Measurements from ENCODE around the gene ETV4. TPM values are rescaled to one million over a fixed set of nuclear protein-coding genes. Genes with fewer than 3 reads are reported as not detected.
A peak's percentile ranks its signal among the peaks of the same experiment; 100 is the strongest.

ETV4 gene
- total RNA-seq, 1 experiment from 2014 or later = 75.9 TPM

- no peak for DNase-seq (ENCODE audit: low read depth)
Measured at GRCh38 chr17:43573579-43574321, 27.6 kb upstream of the ETV4 start.

- DNase-seq (ENCODE audit: low read depth) = no peak
Measured at GRCh38 chr17:43572368-43572980, 26.3 kb upstream of the ETV4 start.

- DNase-seq (ENCODE audit: low read depth) = peak; percentile 95
Measured at GRCh38 chr17:43570518-43570928, 24.4 kb upstream of the ETV4 start.

- DNase-seq (ENCODE audit: low read depth) = no peak
Measured at GRCh38 chr17:43568506-43569082, 22.5 kb upstream of the ETV4 start.

- DNase-seq (ENCODE audit: low read depth) = no peak
Measured at GRCh38 chr17:43563600-43564594, 17.8 kb upstream of the ETV4 start.

GRCh38 chr17:43562679-43563599 lies 16.8 kb upstream of the ETV4 start:
- no peak for DNase-seq (ENCODE audit: low read depth)

- no peak for DNase-seq (ENCODE audit: low read depth)
Measured at GRCh38 chr17:43560461-43561427, 14.6 kb upstream of the ETV4 start.

- no peak for DNase-seq (ENCODE audit: low read depth)
Measured at GRCh38 chr17:43559161-43559816, 13.1 kb upstream of the ETV4 start.

GRCh38 chr17:43558805-43559160 lies 12.6 kb upstream of the ETV4 start:
- no peak for DNase-seq (ENCODE audit: low read depth)

- DNase-seq (ENCODE audit: low read depth) = peak; percentile 23
Measured at GRCh38 chr17:43556292-43556691, 10.2 kb upstream of the ETV4 start.

- no peak for DNase-seq (ENCODE audit: low read depth)
Measured at GRCh38 chr17:43554857-43555256, 8.7 kb upstream of the ETV4 start.

GRCh38 chr17:43553573-43553972 lies 7.4 kb upstream of the ETV4 start:
- no peak for DNase-seq (ENCODE audit: low read depth)

- DNase-seq (ENCODE audit: low read depth) = no peak
Measured at GRCh38 chr17:43552229-43552837, 6.2 kb upstream of the ETV4 start.

- no peak for DNase-seq (ENCODE audit: low read depth)
Measured at GRCh38 chr17:43550754-43551153, 4.6 kb upstream of the ETV4 start.

GRCh38 chr17:43549496-43549895 lies 3.4 kb upstream of the ETV4 start:
- DNase-seq (ENCODE audit: low read depth) = no peak

- DNase-seq (ENCODE audit: low read depth) = no peak
Measured at GRCh38 chr17:43548689-43549379, 2.7 kb upstream of the ETV4 start.

- DNase-seq (ENCODE audit: low read depth) = no peak
Measured at GRCh38 chr17:43547659-43548256, 1.6 kb upstream of the ETV4 start.

Data from HT1080 (cell line).